HG03064 (cell line): ENCODE results near the gene SYT1.
A peak's percentile ranks its signal among the peaks of the same experiment; 100 is the strongest.

Source experiments
- ATAC-seq: cut with Tn5 transposase; IDR thresholded peaks from one replicate; pipeline ENCODE4 v1.9.1; 2021; ENCODE audit warnings: low read depth; ENCODE audit not compliant: unreplicated experiment

The SYT1 gene

GRCh38 chr12:79374545-79374944 lies 510.0 kb downstream of the SYT1 start:
- no peak for ATAC-seq

- ATAC-seq, result no peak
These were observed 510.5 kb downstream of the SYT1 start for GRCh38 chr12:79375050-79375449.

GRCh38 chr12:79378496-79378895 lies 513.9 kb downstream of the SYT1 start:
- no peak for ATAC-seq

- ATAC-seq, result no peak
These were observed 515.8 kb downstream of the SYT1 start for GRCh38 chr12:79380402-79380801.

- ATAC-seq, result no peak
These were observed 517.0 kb downstream of the SYT1 start for GRCh38 chr12:79381248-79382208.

GRCh38 chr12:79384551-79384950 lies 520.0 kb downstream of the SYT1 start:
- no peak for ATAC-seq

GRCh38 chr12:79388011-79388410 lies 523.4 kb downstream of the SYT1 start:
- ATAC-seq, result no peak

GRCh38 chr12:79393842-79394241 lies 529.3 kb downstream of the SYT1 start:
- ATAC-seq, result no peak

GRCh38 chr12:79397609-79398008 lies 533.0 kb downstream of the SYT1 start:
- ATAC-seq, result no peak

GRCh38 chr12:79400481-79400880 lies 535.9 kb downstream of the SYT1 start:
- no peak for ATAC-seq

GRCh38 chr12:79402606-79403005 lies 538.0 kb downstream of the SYT1 start:
- ATAC-seq, result no peak

GRCh38 chr12:79406993-79407392 lies 542.4 kb downstream of the SYT1 start:
- ATAC-seq, result no peak

GRCh38 chr12:79407671-79408622 lies 543.4 kb downstream of the SYT1 start:
- peak; percentile 78 for ATAC-seq

GRCh38 chr12:79408689-79409088 lies 544.1 kb downstream of the SYT1 start:
- ATAC-seq, result no peak

- ATAC-seq, result no peak
These were observed 545.0 kb downstream of the SYT1 start for GRCh38 chr12:79409562-79409961.

- no peak for ATAC-seq
These were observed 547.2 kb downstream of the SYT1 start for GRCh38 chr12:79411791-79412190.

GRCh38 chr12:79413796-79414195 lies 549.2 kb downstream of the SYT1 start:
- ATAC-seq, result no peak

GRCh38 chr12:79414252-79414651 lies 549.7 kb downstream of the SYT1 start:
- ATAC-seq, result no peak

- no peak for ATAC-seq
These were observed 550.7 kb downstream of the SYT1 start for GRCh38 chr12:79415321-79415720.

- ATAC-seq, result no peak
These were observed 551.3 kb downstream of the SYT1 start for GRCh38 chr12:79415746-79416435.
